GM12865 (cell line): ENCODE measurements around the gene COL17A1.

Experiments
- DNase-seq: peaks from one replicate; pipeline ENCODE4 v3.0.0; 2010; ENCODE audit warnings: low read depth
- H3K4me3 ChIP-seq: 2 replicates; pipeline ENCODE4 v1.5.1; 2011; ENCODE audit warnings: mild to moderate bottlenecking, low read depth, low read length, control low read depth
- CTCF ChIP-seq: IDR thresholded peaks from 2 replicates; pipeline ENCODE4 v1.5.1; 2011; ENCODE audit warnings: low read length, control low read depth, low read depth, inconsistent platforms; ENCODE audit not compliant: insufficient read depth; ENCODE audit errors: missing control alignments

The COL17A1 gene

GRCh38 chr10:104029521-104029860, 56.2 kb downstream of the COL17A1 start:
- TF ChIP-seq CTCF: no peak
- DNase-seq: no peak
- H3K4me3 ChIP-seq: no peak overlapping the region

- H3K4me3 ChIP-seq: no peak overlapping the region
- no peak for TF ChIP-seq CTCF
- DNase-seq: no peak
Observed at GRCh38 chr10:104028823-104029520, 56.7 kb downstream of the COL17A1 start.

GRCh38 chr10:104028146-104028545, 57.5 kb downstream of the COL17A1 start:
- DNase-seq: no peak
- H3K4me3 ChIP-seq: no peak overlapping the region
- no peak for TF ChIP-seq CTCF

GRCh38 chr10:104026762-104027161, 58.9 kb downstream of the COL17A1 start:
- no peak overlapping the region for H3K4me3 ChIP-seq
- no peak for DNase-seq
- no peak for TF ChIP-seq CTCF

- TF ChIP-seq CTCF: no peak
- no peak for DNase-seq
- no peak overlapping the region for H3K4me3 ChIP-seq
Observed at GRCh38 chr10:104025524-104025923, 60.2 kb downstream of the COL17A1 start.

GRCh38 chr10:104022026-104022425, 63.7 kb downstream of the COL17A1 start:
- no peak for TF ChIP-seq CTCF
- H3K4me3 ChIP-seq: no peak overlapping the region
- DNase-seq: no peak

- TF ChIP-seq CTCF: no peak
- DNase-seq: no peak
- H3K4me3 ChIP-seq: no peak overlapping the region
Observed at GRCh38 chr10:104021246-104021645, 64.4 kb downstream of the COL17A1 start.
